D341Med (cell line): ENCODE measurements around the gene CES2.
A peak's percentile ranks its signal among the peaks of the same experiment; 100 is the strongest.
"Not testable (repeated sequence)": the region's sequence is repeated elsewhere in the genome, so short reads cannot be mapped to it uniquely, and the experiment has no call there.

ENCODE experiments used
- DNase-seq: peaks from one replicate; pipeline ENCODE4 v3.0.0; 2012; ENCODE audit warnings: low spot score

Gene CES2

DNA sequence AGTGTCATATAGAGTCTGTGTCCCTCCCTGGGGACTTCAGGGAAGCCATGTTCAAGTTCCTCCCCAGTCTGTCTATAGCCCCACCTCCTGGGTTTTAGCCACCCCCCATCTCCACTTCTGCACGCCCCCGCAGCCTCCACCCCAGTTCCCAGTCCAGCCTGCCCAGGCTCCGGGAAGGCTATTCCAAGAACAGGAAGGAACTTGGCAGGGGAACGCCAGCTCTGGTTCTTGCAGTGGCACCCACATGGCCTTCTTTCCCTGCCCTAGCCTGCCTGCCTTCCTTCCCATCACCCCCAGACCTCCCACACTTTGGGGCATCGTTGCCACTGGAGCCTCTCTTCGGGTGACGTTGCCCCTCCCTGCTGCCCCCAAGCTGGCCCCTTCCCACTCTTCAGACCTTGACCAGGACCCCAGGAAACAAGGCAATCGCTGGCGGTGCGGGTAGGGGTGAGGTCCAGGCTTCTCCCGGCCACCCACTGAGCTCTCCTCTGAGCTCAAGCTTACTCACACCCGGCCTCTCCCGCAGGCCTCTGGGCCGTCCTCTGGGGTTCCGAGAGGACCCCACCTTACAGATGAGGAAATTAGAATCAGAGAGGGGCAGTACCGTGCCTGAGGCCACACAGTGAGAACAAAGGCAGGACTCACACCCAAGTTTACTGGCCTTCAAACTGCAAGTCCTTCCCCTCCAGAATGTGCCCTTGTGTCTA is 43.8 kb downstream of the CES2 start:
- DNase-seq: no peak

- no peak for DNase-seq
These were observed 47.7 kb downstream of the CES2 start for GRCh38 chr16:66983033-66983432.

- DNase-seq: no peak
These were observed 49.6 kb downstream of the CES2 start for GRCh38 chr16:66984892-66985311.

DNA sequence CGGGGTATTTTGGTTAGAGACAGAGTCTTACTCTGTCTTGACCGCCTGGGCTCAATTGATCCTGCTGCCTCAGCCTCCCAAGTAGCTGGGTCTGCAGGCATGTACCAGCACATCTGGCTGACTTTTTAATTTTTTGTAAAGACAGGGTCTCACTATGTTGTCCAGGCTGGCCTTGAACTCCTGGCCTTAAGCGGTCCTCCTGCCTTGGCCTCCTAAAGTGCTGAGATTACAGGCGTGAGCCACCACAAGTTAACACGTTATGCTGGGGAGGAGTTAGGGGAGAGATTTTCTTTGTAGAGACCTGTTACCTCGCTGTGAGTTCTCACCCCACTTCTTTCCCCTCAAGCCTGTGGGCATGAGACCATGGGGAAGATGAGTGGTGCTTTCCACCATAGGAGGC is 51.2 kb downstream of the CES2 start:
- no peak for DNase-seq

GRCh38 chr16:66988197-66988788 is 53.0 kb downstream of the CES2 start, which contains the start of gene CES4A:
Gene CES4A (plus strand): TSS chr16:66988589. CDS start chr16:66988773, 184 bp downstream.
- DNase-seq: peak; percentile 15

GRCh38 chr16:66991545-66992077 is 56.3 kb downstream of the CES2 start:
- no peak for DNase-seq

- not testable (repeated sequence) for DNase-seq
These were observed 58.2 kb downstream of the CES2 start for GRCh38 chr16:66993558-66993957.
